Measurements from ENCODE around the gene SLC25A6.
"Not testable (repeated sequence)": the region's sequence is repeated elsewhere in the genome, so short reads cannot be mapped to it uniquely, and the experiment has no call there.

SLC25A6 gene

GRCh38 chrX:1389181-1389992 is 2.5 kb downstream of the SLC25A6 start:
- DNase-seq, result no peak

GRCh38 chrX:1388651-1389050 is 3.3 kb downstream of the SLC25A6 start:
- DNase-seq, result no peak

GRCh38 chrX:1387141-1387776 is 4.7 kb downstream of the SLC25A6 start:
- DNase-seq, result no peak

- no peak for DNase-seq
Measured at GRCh38 chrX:1386338-1387127, 5.4 kb downstream of the SLC25A6 start.

GRCh38 chrX:1385253-1386223 is 6.4 kb downstream of the SLC25A6 start:
- no peak for DNase-seq

- no peak for DNase-seq
Measured at GRCh38 chrX:1384658-1385252, 7.2 kb downstream of the SLC25A6 start.

- DNase-seq, result no peak
Measured at GRCh38 chrX:1380672-1381233, 11.2 kb downstream of the SLC25A6 start.

- no peak for DNase-seq
Measured at GRCh38 chrX:1378306-1378759, 13.6 kb downstream of the SLC25A6 start.

- DNase-seq, result no peak
Measured at GRCh38 chrX:1368385-1368698, 23.6 kb downstream of the SLC25A6 start.

GRCh38 chrX:1366363-1366762 is 25.6 kb downstream of the SLC25A6 start:
- DNase-seq, result not testable (repeated sequence)

- no peak for DNase-seq
Measured at GRCh38 chrX:1361910-1362309, 30.0 kb downstream of the SLC25A6 start.

- no peak for DNase-seq
Measured at GRCh38 chrX:1361275-1361674, 30.6 kb downstream of the SLC25A6 start.

- no peak for DNase-seq
Measured at GRCh38 chrX:1360171-1360570, 31.7 kb downstream of the SLC25A6 start.

GRCh38 chrX:1359477-1359873 is 32.4 kb downstream of the SLC25A6 start:
- no peak for DNase-seq

GRCh38 chrX:1358793-1359476 is 33.0 kb downstream of the SLC25A6 start:
- DNase-seq, result no peak

GRCh38 chrX:1357993-1358392 is 33.9 kb downstream of the SLC25A6 start:
- no peak for DNase-seq

- no peak for DNase-seq
Measured at GRCh38 chrX:1355131-1356046, 36.5 kb downstream of the SLC25A6 start.

GRCh38 chrX:1354036-1355019 is 37.6 kb downstream of the SLC25A6 start:
- DNase-seq, result no peak

Measured in NCI-H69 (cell line).